ENCODE measurements around the gene ERCC6L.

ERCC6L gene

GRCh38 chrX:72269671-72270251 is 30.9 kb upstream of the ERCC6L start:
- Histone ChIP-seq H3K27me3 (ENCODE audit: control insufficient read depth, insufficient read depth, low read length) (no peaks in the 10 kb centered on the region), H3K27ac (ENCODE audit: low read depth, low read length) (no peak overlapping the region), H3K9ac (ENCODE audit: low read length) (no peak overlapping the region), H3K4me1 (ENCODE audit: control insufficient read depth, insufficient read depth, low read length) (no peaks in the 10 kb centered on the region), H3K36me3 (ENCODE audit: control insufficient read depth, insufficient read depth, low read length) (peaks cover 44% of the 10 kb centered on the region), H3K4me3 (ENCODE audit: low read length) (no peak overlapping the region)

- H3K27me3 ChIP-seq (ENCODE audit: control insufficient read depth, insufficient read depth, low read length): no peaks in the 10 kb centered on the region
- no peak overlapping the region for H3K9ac ChIP-seq (ENCODE audit: low read length)
- H3K4me3 ChIP-seq (ENCODE audit: low read length): no peak overlapping the region
- no peaks in the 10 kb centered on the region for H3K4me1 ChIP-seq (ENCODE audit: control insufficient read depth, insufficient read depth, low read length)
- no peak overlapping the region for H3K27ac ChIP-seq (ENCODE audit: low read depth, low read length)
- H3K36me3 ChIP-seq (ENCODE audit: control insufficient read depth, insufficient read depth, low read length): peaks cover 34% of the 10 kb centered on the region
These were observed 30.0 kb upstream of the ERCC6L start for GRCh38 chrX:72268597-72269365.

- H3K36me3 ChIP-seq (ENCODE audit: control insufficient read depth, insufficient read depth, low read length): peaks cover 4% of the 10 kb centered on the region
- H3K9ac ChIP-seq (ENCODE audit: low read length): no peak overlapping the region
- H3K27me3 ChIP-seq (ENCODE audit: control insufficient read depth, insufficient read depth, low read length): no peaks in the 10 kb centered on the region
- no peak overlapping the region for H3K4me3 ChIP-seq (ENCODE audit: low read length)
- no peaks in the 10 kb centered on the region for H3K4me1 ChIP-seq (ENCODE audit: control insufficient read depth, insufficient read depth, low read length)
- H3K27ac ChIP-seq (ENCODE audit: low read depth, low read length): no peak overlapping the region
These were observed 26.4 kb upstream of the ERCC6L start for GRCh38 chrX:72265263-72265662.

- Histone ChIP-seq H3K27ac (ENCODE audit: low read depth, low read length) (no peak overlapping the region), H3K4me1 (ENCODE audit: control insufficient read depth, insufficient read depth, low read length) (no peaks in the 10 kb centered on the region)
These were observed 23.2 kb upstream of the ERCC6L start for GRCh38 chrX:72262077-72262476.

GRCh38 chrX:72260448-72260847 is 21.6 kb upstream of the ERCC6L start:
- Histone ChIP-seq H3K36me3 (ENCODE audit: control insufficient read depth, insufficient read depth, low read length) (no peaks in the 10 kb centered on the region), H3K27ac (ENCODE audit: low read depth, low read length) (no peak overlapping the region), H3K4me1 (ENCODE audit: control insufficient read depth, insufficient read depth, low read length) (no peaks in the 10 kb centered on the region), H3K4me3 (ENCODE audit: low read length) (no peak overlapping the region), H3K9ac (ENCODE audit: low read length) (no peak overlapping the region), H3K27me3 (ENCODE audit: control insufficient read depth, insufficient read depth, low read length) (no peaks in the 10 kb centered on the region)

More at GRCh38 chrX:72262077-72262476, 23.2 kb upstream of the ERCC6L start:
- H3K36me3 ChIP-seq (ENCODE audit: control insufficient read depth, insufficient read depth, low read length): no peaks in the 10 kb centered on the region
- H3K27me3 ChIP-seq (ENCODE audit: control insufficient read depth, insufficient read depth, low read length): no peaks in the 10 kb centered on the region
- H3K9ac ChIP-seq (ENCODE audit: low read length): no peak overlapping the region
- H3K4me3 ChIP-seq (ENCODE audit: low read length): no peak overlapping the region

- H3K36me3 ChIP-seq (ENCODE audit: control insufficient read depth, insufficient read depth, low read length): no peaks in the 10 kb centered on the region
- no peaks in the 10 kb centered on the region for H3K4me1 ChIP-seq (ENCODE audit: control insufficient read depth, insufficient read depth, low read length)
- no peak overlapping the region for H3K27ac ChIP-seq (ENCODE audit: low read depth, low read length)
- no peak overlapping the region for H3K9ac ChIP-seq (ENCODE audit: low read length)
- H3K4me3 ChIP-seq (ENCODE audit: low read length): no peak overlapping the region
- H3K27me3 ChIP-seq (ENCODE audit: control insufficient read depth, insufficient read depth, low read length): no peaks in the 10 kb centered on the region
These were observed 19.3 kb upstream of the ERCC6L start for GRCh38 chrX:72258174-72258573.

- H3K9ac ChIP-seq (ENCODE audit: low read length): no peak overlapping the region
- H3K4me1 ChIP-seq (ENCODE audit: control insufficient read depth, insufficient read depth, low read length): no peaks in the 10 kb centered on the region
- no peaks in the 10 kb centered on the region for H3K27me3 ChIP-seq (ENCODE audit: control insufficient read depth, insufficient read depth, low read length)
- H3K4me3 ChIP-seq (ENCODE audit: low read length): no peak overlapping the region
- H3K27ac ChIP-seq (ENCODE audit: low read depth, low read length): no peak overlapping the region
- no peaks in the 10 kb centered on the region for H3K36me3 ChIP-seq (ENCODE audit: control insufficient read depth, insufficient read depth, low read length)
These were observed 17.0 kb upstream of the ERCC6L start for GRCh38 chrX:72255864-72256263.

GRCh38 chrX:72255445-72255844 is 16.6 kb upstream of the ERCC6L start:
- no peaks in the 10 kb centered on the region for H3K27me3 ChIP-seq (ENCODE audit: control insufficient read depth, insufficient read depth, low read length)
- H3K4me1 ChIP-seq (ENCODE audit: control insufficient read depth, insufficient read depth, low read length): no peaks in the 10 kb centered on the region
- H3K36me3 ChIP-seq (ENCODE audit: control insufficient read depth, insufficient read depth, low read length): no peaks in the 10 kb centered on the region
- H3K27ac ChIP-seq (ENCODE audit: low read depth, low read length): no peak overlapping the region
- no peak overlapping the region for H3K4me3 ChIP-seq (ENCODE audit: low read length)
- H3K9ac ChIP-seq (ENCODE audit: low read length): no peak overlapping the region

GRCh38 chrX:72254816-72255215 is 16.0 kb upstream of the ERCC6L start:
- no peak overlapping the region for H3K4me3 ChIP-seq (ENCODE audit: low read length)
- H3K4me1 ChIP-seq (ENCODE audit: control insufficient read depth, insufficient read depth, low read length): no peaks in the 10 kb centered on the region
- H3K9ac ChIP-seq (ENCODE audit: low read length): no peak overlapping the region
- H3K27ac ChIP-seq (ENCODE audit: low read depth, low read length): no peak overlapping the region
- H3K36me3 ChIP-seq (ENCODE audit: control insufficient read depth, insufficient read depth, low read length): no peaks in the 10 kb centered on the region
- no peaks in the 10 kb centered on the region for H3K27me3 ChIP-seq (ENCODE audit: control insufficient read depth, insufficient read depth, low read length)

- no peaks in the 10 kb centered on the region for H3K27me3 ChIP-seq (ENCODE audit: control insufficient read depth, insufficient read depth, low read length)
- H3K4me3 ChIP-seq (ENCODE audit: low read length): no peak overlapping the region
- H3K9ac ChIP-seq (ENCODE audit: low read length): no peak overlapping the region
- H3K36me3 ChIP-seq (ENCODE audit: control insufficient read depth, insufficient read depth, low read length): no peaks in the 10 kb centered on the region
- no peak overlapping the region for H3K27ac ChIP-seq (ENCODE audit: low read depth, low read length)
- no peaks in the 10 kb centered on the region for H3K4me1 ChIP-seq (ENCODE audit: control insufficient read depth, insufficient read depth, low read length)
These were observed 14.9 kb upstream of the ERCC6L start for GRCh38 chrX:72253686-72254085.

- no peaks in the 10 kb centered on the region for H3K4me1 ChIP-seq (ENCODE audit: control insufficient read depth, insufficient read depth, low read length)
- H3K27me3 ChIP-seq (ENCODE audit: control insufficient read depth, insufficient read depth, low read length): no peaks in the 10 kb centered on the region
- H3K4me3 ChIP-seq (ENCODE audit: low read length): no peak overlapping the region
- no peaks in the 10 kb centered on the region for H3K36me3 ChIP-seq (ENCODE audit: control insufficient read depth, insufficient read depth, low read length)
- H3K27ac ChIP-seq (ENCODE audit: low read depth, low read length): no peak overlapping the region
- no peak overlapping the region for H3K9ac ChIP-seq (ENCODE audit: low read length)
These were observed 8.5 kb upstream of the ERCC6L start for GRCh38 chrX:72247206-72247942.

GRCh38 chrX:72245461-72246089 is 6.7 kb upstream of the ERCC6L start:
- Histone ChIP-seq H3K4me1 (ENCODE audit: control insufficient read depth, insufficient read depth, low read length) (no peaks in the 10 kb centered on the region), H3K36me3 (ENCODE audit: control insufficient read depth, insufficient read depth, low read length) (no peaks in the 10 kb centered on the region)

More at GRCh38 chrX:72245461-72246089, 6.7 kb upstream of the ERCC6L start:
- Histone ChIP-seq H3K27me3 (ENCODE audit: control insufficient read depth, insufficient read depth, low read length) (no peaks in the 10 kb centered on the region), H3K27ac (ENCODE audit: low read depth, low read length) (no peak overlapping the region), H3K9ac (ENCODE audit: low read length) (no peak overlapping the region), H3K4me3 (ENCODE audit: low read length) (no peak overlapping the region)

Data from rectal smooth muscle tissue (tissue), 1 donor.